Fibroblast of pulmonary artery (primary cell): ENCODE results near the gene AVP.

ENCODE experiments used
- DNase-seq: peaks from one replicate; pipeline ENCODE4 v3.0.0-alpha.2; 2010; ENCODE audit warnings: low read depth
- H3K4me3 ChIP-seq: replicated peaks from 2 replicates; pipeline ENCODE4 v1.5.1; 2011; ENCODE audit warnings: low read depth, mild to moderate bottlenecking, control low read depth, low read length, moderate library complexity
- CTCF ChIP-seq: IDR thresholded peaks from 2 replicates; pipeline ENCODE4 v1.5.1; 2011; ENCODE audit warnings: mild to moderate bottlenecking, control low read depth, low read length, inconsistent platforms; ENCODE audit errors: missing control alignments

Gene AVP, protein sequence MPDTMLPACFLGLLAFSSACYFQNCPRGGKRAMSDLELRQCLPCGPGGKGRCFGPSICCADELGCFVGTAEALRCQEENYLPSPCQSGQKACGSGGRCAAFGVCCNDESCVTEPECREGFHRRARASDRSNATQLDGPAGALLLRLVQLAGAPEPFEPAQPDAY

GRCh38 chr20:3084283-3084985 lies at the start of gene AVP:
Gene AVP (minus strand): TSS chr20:3084724. CDS start chr20:3084674, 50 bp downstream.
- no peak for DNase-seq
- TF ChIP-seq CTCF: no peak
- no peak within 1 kb of the TSS for H3K4me3 ChIP-seq

DNA sequence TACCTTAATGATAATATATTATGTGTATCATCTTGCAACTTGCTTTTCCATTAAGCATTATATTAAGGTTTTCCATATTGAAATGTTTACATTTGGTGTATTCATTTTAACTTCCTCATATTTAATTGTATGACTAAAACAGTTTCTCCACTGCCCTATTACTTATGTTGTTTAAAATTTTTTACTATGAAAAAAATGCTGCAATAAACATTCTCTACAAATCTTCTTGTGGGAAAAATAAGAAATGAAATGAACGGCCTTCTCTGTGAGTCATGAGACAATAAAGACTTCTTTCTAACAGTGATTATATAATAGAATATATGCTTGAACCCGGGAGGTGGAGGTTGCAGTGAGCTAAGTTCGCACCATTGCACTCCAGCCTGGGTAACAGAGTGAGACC lies 49.6 kb upstream of the AVP start:
- TF ChIP-seq CTCF: no peak
- H3K4me3 ChIP-seq: no peak overlapping the region
- DNase-seq: no peak

DNA sequence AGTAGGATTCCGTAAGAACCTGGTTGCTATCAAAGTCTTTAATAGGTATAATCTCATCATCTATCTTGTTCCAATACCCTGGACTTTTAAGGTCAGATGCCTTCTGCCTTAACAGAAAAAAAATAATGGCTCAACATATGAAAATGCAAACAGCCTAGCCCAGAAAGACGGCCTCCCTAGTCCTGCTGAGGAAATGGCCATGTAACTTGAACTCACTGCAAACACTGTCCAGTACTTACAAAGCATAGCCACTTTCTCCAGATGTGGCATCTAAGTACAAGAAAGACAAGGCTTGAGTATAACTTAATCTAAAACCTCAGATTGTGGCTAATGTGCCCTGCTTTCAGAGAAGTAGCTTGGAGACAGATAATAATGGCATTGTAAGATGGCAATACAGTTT lies 48.6 kb upstream of the AVP start:
- no peak for TF ChIP-seq CTCF
- no peak overlapping the region for H3K4me3 ChIP-seq
- DNase-seq: no peak

GRCh38 chr20:3130051-3130600 lies 45.6 kb upstream of the AVP start:
- TF ChIP-seq CTCF: no peak
- H3K4me3 ChIP-seq: no peak overlapping the region
- no peak for DNase-seq

DNA sequence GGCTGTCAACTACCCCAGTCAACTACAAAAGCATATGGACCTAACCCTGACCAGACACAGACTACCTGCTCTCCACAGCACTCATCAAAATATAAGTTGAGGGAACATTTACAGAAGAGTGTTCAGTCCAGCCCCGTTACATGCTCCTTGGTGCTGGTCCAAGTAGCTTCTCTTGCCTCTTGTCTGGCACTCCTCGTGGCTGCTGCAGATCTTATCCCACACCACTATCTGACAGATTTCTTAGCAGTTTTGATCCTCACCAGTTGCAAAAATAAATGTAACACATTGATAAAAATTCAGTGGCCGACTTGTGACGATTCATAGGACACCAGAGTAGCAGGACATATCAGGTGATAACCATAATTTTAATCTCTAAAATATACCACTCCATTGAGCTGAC lies 44.6 kb upstream of the AVP start:
- no peak for TF ChIP-seq CTCF
- DNase-seq: no peak
- no peak overlapping the region for H3K4me3 ChIP-seq

- no peak for TF ChIP-seq CTCF
Measured at GRCh38 chr20:3128275-3128984, 43.9 kb upstream of the AVP start.

More at GRCh38 chr20:3128275-3128984, 43.9 kb upstream of the AVP start:
- H3K4me3 ChIP-seq: no peak overlapping the region
- DNase-seq: no peak
